ENCODE measurements around the gene FBXO24. TPM values are rescaled to one million over a fixed set of nuclear protein-coding genes. Genes with fewer than 3 reads are reported as not detected.
"Not testable (repeated sequence)": the region's sequence is repeated elsewhere in the genome, so short reads cannot be mapped to it uniquely, and the experiment has no call there.

Gene FBXO24
- total RNA-seq, 1 donor from 2014 or later: 0.52 TPM

DNA sequence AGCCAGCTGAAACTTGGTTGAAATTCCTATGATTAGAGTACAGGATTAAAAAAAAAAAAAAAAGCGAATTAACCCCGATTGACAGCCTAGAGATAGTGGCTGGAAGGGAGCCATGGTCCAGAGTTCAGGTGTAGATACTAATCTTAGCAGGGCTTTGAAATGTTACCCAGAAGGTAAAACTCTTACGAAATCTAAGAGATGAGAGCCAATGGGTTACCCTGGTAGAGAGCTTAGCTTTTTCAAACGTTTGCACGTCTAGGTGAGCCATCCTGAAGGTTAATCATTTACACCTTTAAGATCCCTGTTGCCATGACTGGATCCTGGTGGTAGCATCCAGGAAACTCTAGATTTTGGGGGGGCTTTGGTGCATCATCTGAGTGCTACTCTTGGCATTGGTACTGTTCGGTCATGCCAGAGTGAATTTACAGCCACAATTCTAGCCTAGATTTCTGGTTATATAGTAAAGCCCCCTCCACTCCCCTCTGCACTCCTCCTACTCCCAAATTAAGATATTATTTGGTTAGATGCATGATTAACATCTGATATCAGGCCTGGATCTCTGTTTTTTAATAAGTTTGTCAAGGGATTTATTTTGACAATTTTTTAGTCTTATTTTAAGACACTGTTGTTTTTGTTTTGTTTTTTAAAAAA is 45.9 kb upstream of the FBXO24 start:
- no peak overlapping the region for H3K27ac ChIP-seq (ENCODE audit: low read depth, low read length)
- no peaks in the 10 kb centered on the region for H3K36me3 Mint-ChIP-seq (ENCODE audit: low read depth, unreplicated experiment)
- H2AFZ ChIP-seq (ENCODE audit: low read depth, low read length): no peak overlapping the region
- H3K79me2 ChIP-seq (ENCODE audit: insufficient read depth, low read length): peaks cover 24% of the 10 kb centered on the region
- no peaks in the 10 kb centered on the region for H4K20me1 ChIP-seq (ENCODE audit: insufficient read depth, low read length)
- no peaks in the 10 kb centered on the region for H3K36me3 ChIP-seq (ENCODE audit: insufficient read depth, low read length)
- H3K4me3 ChIP-seq (ENCODE audit: insufficient read depth, low read depth, low read length): peak overlapping the region; percentile 71
- peaks cover 10% of the 10 kb centered on the region for H3K4me1 ChIP-seq (ENCODE audit: insufficient read depth, low read length)
- peak overlapping the region; percentile 91 for H3K4me2 ChIP-seq (ENCODE audit: low read length)
- H3K9me3 ChIP-seq (ENCODE audit: insufficient read depth, low read depth, low read length): no peaks in the 10 kb centered on the region
- H3K27me3 Mint-ChIP-seq (ENCODE audit: low read depth, unreplicated experiment): no peaks in the 10 kb centered on the region
- H3K4me3 Mint-ChIP-seq (ENCODE audit: unreplicated experiment): peak overlapping the region; percentile 90
- no peaks in the 10 kb centered on the region for H3K27me3 ChIP-seq (ENCODE audit: insufficient read depth, low read length)
- no peaks in the 10 kb centered on the region for H3K9me3 Mint-ChIP-seq (ENCODE audit: unreplicated experiment)
- DNase-seq (ENCODE audit: low read depth): no peak
- H3K4me1 Mint-ChIP-seq (ENCODE audit: low read depth, unreplicated experiment): peaks cover 10% of the 10 kb centered on the region
- no peak for FAIRE-seq
- H3K27ac Mint-ChIP-seq (ENCODE audit: unreplicated experiment): no peak overlapping the region
- peak overlapping the region; percentile 53 for H3K9ac ChIP-seq (ENCODE audit: low read length)
- no peak for TF ChIP-seq EZH2 (IDR thresholded peaks at IDR 0.05; ENCODE audit: insufficient read depth, low read length)
- TF ChIP-seq, protein P1, sequence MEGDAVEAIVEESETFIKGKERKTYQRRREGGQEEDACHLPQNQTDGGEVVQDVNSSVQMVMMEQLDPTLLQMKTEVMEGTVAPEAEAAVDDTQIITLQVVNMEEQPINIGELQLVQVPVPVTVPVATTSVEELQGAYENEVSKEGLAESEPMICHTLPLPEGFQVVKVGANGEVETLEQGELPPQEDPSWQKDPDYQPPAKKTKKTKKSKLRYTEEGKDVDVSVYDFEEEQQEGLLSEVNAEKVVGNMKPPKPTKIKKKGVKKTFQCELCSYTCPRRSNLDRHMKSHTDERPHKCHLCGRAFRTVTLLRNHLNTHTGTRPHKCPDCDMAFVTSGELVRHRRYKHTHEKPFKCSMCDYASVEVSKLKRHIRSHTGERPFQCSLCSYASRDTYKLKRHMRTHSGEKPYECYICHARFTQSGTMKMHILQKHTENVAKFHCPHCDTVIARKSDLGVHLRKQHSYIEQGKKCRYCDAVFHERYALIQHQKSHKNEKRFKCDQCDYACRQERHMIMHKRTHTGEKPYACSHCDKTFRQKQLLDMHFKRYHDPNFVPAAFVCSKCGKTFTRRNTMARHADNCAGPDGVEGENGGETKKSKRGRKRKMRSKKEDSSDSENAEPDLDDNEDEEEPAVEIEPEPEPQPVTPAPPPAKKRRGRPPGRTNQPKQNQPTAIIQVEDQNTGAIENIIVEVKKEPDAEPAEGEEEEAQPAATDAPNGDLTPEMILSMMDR (IDR thresholded peaks at IDR 0.05; ENCODE audit: insufficient read depth, low read depth, low read length): no peak

DNA sequence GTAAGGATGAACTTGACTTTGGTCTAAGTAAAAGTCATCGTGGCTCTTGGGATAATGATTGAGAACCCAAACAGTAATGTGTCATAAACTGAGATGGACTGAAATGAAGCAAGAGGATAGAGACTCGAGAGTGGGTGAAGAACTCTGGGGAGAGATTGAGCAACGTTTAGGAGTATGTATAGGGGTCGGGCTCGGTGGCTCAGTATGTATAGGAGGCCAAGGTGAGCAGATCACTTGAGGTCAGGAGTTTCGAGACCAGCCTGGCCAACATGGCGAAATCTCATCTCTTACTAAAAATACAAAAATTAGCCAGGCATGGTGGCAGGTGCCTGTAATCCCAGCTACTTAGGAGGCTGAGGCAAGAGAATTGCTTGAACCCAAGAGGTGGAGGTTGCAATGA is 44.8 kb upstream of the FBXO24 start:
- peaks cover 21% of the 10 kb centered on the region for H3K4me1 ChIP-seq (ENCODE audit: insufficient read depth, low read length)
- H3K9me3 ChIP-seq (ENCODE audit: insufficient read depth, low read depth, low read length); H3K36me3 ChIP-seq (ENCODE audit: insufficient read depth, low read length); H3K9me3 Mint-ChIP-seq (ENCODE audit: unreplicated experiment); H3K4me3 ChIP-seq (ENCODE audit: insufficient read depth, low read depth, low read length); H4K20me1 ChIP-seq (ENCODE audit: insufficient read depth, low read length); H3K27me3 Mint-ChIP-seq (ENCODE audit: low read depth, unreplicated experiment); H3K4me3 Mint-ChIP-seq (ENCODE audit: unreplicated experiment); FAIRE-seq; H2AFZ ChIP-seq (ENCODE audit: low read depth, low read length); H3K9ac ChIP-seq (ENCODE audit: low read length); DNase-seq (ENCODE audit: low read depth); H3K27me3 ChIP-seq (ENCODE audit: insufficient read depth, low read length); H3K4me2 ChIP-seq (ENCODE audit: low read length); H3K36me3 Mint-ChIP-seq (ENCODE audit: low read depth, unreplicated experiment); H3K27ac Mint-ChIP-seq (ENCODE audit: unreplicated experiment); H3K27ac ChIP-seq (ENCODE audit: low read depth, low read length): not testable (repeated sequence)
- H3K4me1 Mint-ChIP-seq (ENCODE audit: low read depth, unreplicated experiment): peaks cover 21% of the 10 kb centered on the region
- H3K79me2 ChIP-seq (ENCODE audit: insufficient read depth, low read length): peaks cover 24% of the 10 kb centered on the region

DNA sequence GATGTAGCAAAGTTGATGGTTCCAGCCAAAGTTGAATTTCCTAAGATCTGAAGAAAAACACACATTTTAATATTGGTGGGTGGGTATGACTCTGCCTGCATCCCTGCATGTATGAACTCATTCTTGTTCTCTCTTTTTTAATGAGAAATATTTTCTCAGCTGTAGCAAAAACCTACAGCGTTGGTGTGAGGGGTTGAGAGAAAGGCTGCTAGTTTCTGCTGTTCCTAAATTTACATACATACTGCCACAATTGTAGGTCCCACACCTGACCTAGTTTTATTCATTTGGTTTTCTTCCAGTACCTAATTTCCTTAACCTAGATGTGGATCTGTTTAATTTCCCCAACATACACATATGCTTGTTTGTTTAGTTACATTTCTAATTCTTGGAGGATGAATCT is 42.5 kb upstream of the FBXO24 start:
- Histone ChIP-seq H3K36me3 (ENCODE audit: insufficient read depth, low read length) (no peaks in the 10 kb centered on the region), H3K27me3 (ENCODE audit: insufficient read depth, low read length) (no peaks in the 10 kb centered on the region), H3K4me3 (ENCODE audit: insufficient read depth, low read depth, low read length) (no peak overlapping the region), H3K9ac (ENCODE audit: low read length) (no peak overlapping the region), H3K79me2 (ENCODE audit: insufficient read depth, low read length) (peaks cover 24% of the 10 kb centered on the region), H2AFZ (ENCODE audit: low read depth, low read length) (no peak overlapping the region), H3K4me1 (ENCODE audit: insufficient read depth, low read length) (peaks cover 35% of the 10 kb centered on the region), H3K27ac (ENCODE audit: low read depth, low read length) (no peak overlapping the region), H3K4me2 (ENCODE audit: low read length) (no peak overlapping the region), H3K9me3 (ENCODE audit: insufficient read depth, low read depth, low read length) (no peaks in the 10 kb centered on the region), H4K20me1 (ENCODE audit: insufficient read depth, low read length) (no peaks in the 10 kb centered on the region)
- no peaks in the 10 kb centered on the region for H3K36me3 Mint-ChIP-seq (ENCODE audit: low read depth, unreplicated experiment)
- H3K27me3 Mint-ChIP-seq (ENCODE audit: low read depth, unreplicated experiment): no peaks in the 10 kb centered on the region
- DNase-seq (ENCODE audit: low read depth) (no peak), FAIRE-seq (no peak)
- no peak overlapping the region for H3K27ac Mint-ChIP-seq (ENCODE audit: unreplicated experiment)
- TF ChIP-seq, protein P1 (IDR thresholded peaks at IDR 0.05; ENCODE audit: insufficient read depth, low read depth, low read length): no peak
- no peak for TF ChIP-seq EZH2 (IDR thresholded peaks at IDR 0.05; ENCODE audit: insufficient read depth, low read length)
- H3K4me1 Mint-ChIP-seq (ENCODE audit: low read depth, unreplicated experiment): peaks cover 39% of the 10 kb centered on the region
- H3K4me3 Mint-ChIP-seq (ENCODE audit: unreplicated experiment): no peak overlapping the region
- H3K9me3 Mint-ChIP-seq (ENCODE audit: unreplicated experiment): no peaks in the 10 kb centered on the region
